Ovary (tissue), 9 donors: ENCODE results near the gene CYTIP. TPM values are rescaled to one million over a fixed set of nuclear protein-coding genes. Genes with fewer than 3 reads are reported as not detected.

ENCODE experiments used
- DNase-seq, 5 donors: peaks; one replicate each; pipeline ENCODE4 v3.0.0-alpha.2; 2019 to 2020
- H3K27ac ChIP-seq, 2 donors: fragments of 200-600 bp; one replicate each; pipeline versions ENCODE4 v1.5.1 to v1.8.0; 2019 to 2022
- H3K27me3 ChIP-seq: fragments of 200-600 bp; one replicate; pipeline ENCODE4 v1.8.0; 2022
- H3K36me3 ChIP-seq: fragments of 200-600 bp; sonication (generic); one replicate; pipeline ENCODE4 v1.5.1; 2019
- H3K4me1 ChIP-seq: one replicate; pipeline ENCODE4 v1.8.1; 2013; ENCODE audit warnings: mild to moderate bottlenecking, moderate library complexity; ENCODE audit not compliant: insufficient read depth
- H3K4me3 ChIP-seq: fragments of 200-600 bp; sonication (generic); one replicate; pipeline ENCODE4 v1.5.1; 2017
- H3K9me3 ChIP-seq, 2 donors: fragments of 200-600 bp in 1 of 2; sonication (generic) in 1 of 2; one replicate each; pipeline versions ENCODE4 v1.5.1 to v1.8.1; 2013 to 2019; ENCODE audit warnings: mild to moderate bottlenecking in 1 of 2, moderate library complexity in 1 of 2
- CTCF ChIP-seq, 3 donors: fragments of 450-650 bp in 2 of 3; fragments of 200-600 bp in 1 of 3; IDR thresholded peaks; one replicate each; pipeline versions ENCODE4 v1.5.1 to v1.8.0; 2016 to 2022; ENCODE audit warnings: antibody characterized with exemption in 3 of 3, mild to moderate bottlenecking in 1 of 3
- EP300 ChIP-seq: sonication (generic); formaldehyde crosslinking; IDR thresholded peaks from one replicate; pipeline ENCODE4 v1.6.1; 2017; ENCODE audit warnings: antibody characterized with exemption
- POLR2A ChIP-seq: fragments of 450-650 bp; IDR thresholded peaks from one replicate; pipeline ENCODE4 v1.6.1; 2017; ENCODE audit warnings: antibody characterized with exemption, mild to moderate bottlenecking, moderate library complexity
- WGBS, 3 donors: extraction: QIAGEN DNeasy Blood & Tissue Kit in 1 of 3; methylation state at CpG; one replicate each; pipeline versions ENCODE4 v1.1.5 to v1.1.7; 2013 to 2017; 5-methylcytosine and 5-hydroxymethylcytosine counted together
- intact Hi-C, 4 donors: fragments of 100-400 bp; cut with DNase I; formaldehyde crosslinking; loops; one replicate each; pipeline versions ENCODE4 v1.11.0 to v1.15.1; 2022 to 2023
- polyA plus RNA-seq, 2 donors: library from polyadenylated mRNA; stranded (reverse); fragments of 200-250 nt in 1 of 2; fragments of 350-450 nt in 1 of 2; fragmentation: Illumina TruSeq in 1 of 2; extraction: RNeasy Lipid Tissue Mini Kit (QIAGEN cat#74804) in 1 of 2; gene quantifications; one replicate each; pipeline ENCODE4 v1.2.3, GENCODE V29; 2013 to 2014
- total RNA-seq, 7 donors: library from RNA; depleted of rRNA in 2 of 7; stranded (reverse); fragments of >200 nt in 2 of 7; fragmentation: NEBNext Ultra II Directional in 3 of 7; extraction: Animal tissue kit (Norgen Biotek cat#: 25700) in 3 of 7; gene quantifications; one replicate each; pipeline versions ENCODE4 v1.1.0 to v1.2.4, GENCODE V29; 2016 to 2023
- donor health status: DM: no; HTN: no; CAD: no; lungs with moderate emphysema.
- donor health status: DM: no; HTN: no; CAD: no.
- donor health status: Bipolar disorder and iron deficiency.
- donor health status: DM: yes; HTN: yes; CAD: no.
- donor health status: DM: no; HTN: no; CAD: no.
- donor health status: DM: yes; HTN: yes; CAD: no.

CYTIP gene
- total and polyA plus RNA-seq, 9 donors: 0.66 to 6.1 (median 2.7) TPM

GRCh38 chr2:157473581-157473980, 29.7 kb upstream of the CYTIP start:
- Histone ChIP-seq H3K4me3 (no peak overlapping the region), H3K9me3 (no peaks in the 10 kb centered on the region), H3K27me3 (no peaks in the 10 kb centered on the region), H3K4me1 (no peaks in the 10 kb centered on the region), H3K27ac (no peak overlapping the region), H3K36me3 (no peaks in the 10 kb centered on the region)
- intact Hi-C loops: no loop called here
- no peak for DNase-seq
- no peak for TF ChIP-seq POLR2A
- TF ChIP-seq EP300: no peak
- TF ChIP-seq CTCF (IDR thresholded peaks at IDR 0.05): no peak

GRCh38 chr2:157471078-157471477, 27.2 kb upstream of the CYTIP start:
- TF ChIP-seq CTCF (IDR thresholded peaks at IDR 0.05) (no peak), EP300 (no peak), POLR2A (no peak)
- Histone ChIP-seq H3K27me3 (no peaks in the 10 kb centered on the region), H3K36me3 (no peaks in the 10 kb centered on the region), H3K4me3 (no peak overlapping the region), H3K9me3 (no peaks in the 10 kb centered on the region), H3K27ac (no peak overlapping the region), H3K4me1 (no peaks in the 10 kb centered on the region)
- no peak for DNase-seq
- 94 to 99% (median 97%) methylated on average over 3 of the region's 3 CpGs for WGBS, 3 donors
- intact Hi-C loops: no loop called here

- Histone ChIP-seq H3K9me3 (no peaks in the 10 kb centered on the region), H3K27me3 (no peaks in the 10 kb centered on the region), H3K4me3 (no peak overlapping the region), H3K27ac (no peak overlapping the region), H3K36me3 (no peaks in the 10 kb centered on the region), H3K4me1 (no peaks in the 10 kb centered on the region)
- TF ChIP-seq CTCF (IDR thresholded peaks at IDR 0.05): no peak
- TF ChIP-seq EP300: no peak
- no peak for TF ChIP-seq POLR2A
- DNase-seq: no peak
- intact Hi-C loops: no loop called here
These were observed 26.4 kb upstream of the CYTIP start for GRCh38 chr2:157470321-157470720.

- Histone ChIP-seq H3K9me3 (no peaks in the 10 kb centered on the region), H3K36me3 (no peaks in the 10 kb centered on the region), H3K27me3 (no peaks in the 10 kb centered on the region), H3K4me3 (no peak overlapping the region), H3K27ac (no peak overlapping the region), H3K4me1 (no peaks in the 10 kb centered on the region)
- TF ChIP-seq POLR2A: no peak
- no peak for TF ChIP-seq CTCF (IDR thresholded peaks at IDR 0.05)
- TF ChIP-seq EP300: no peak
- intact Hi-C loops: no loop called here
- no peak for DNase-seq
- WGBS, 3 donors: 56 to 66% (median 58%) methylated on average over 1 of the region's 1 CpG
These were observed 25.8 kb upstream of the CYTIP start for GRCh38 chr2:157469726-157470125.
